Epithelial cell of proximal tubule (primary cell): Measurements from ENCODE around the gene CELA1. TPM values are rescaled to one million over a fixed set of nuclear protein-coding genes. Genes with fewer than 3 reads are reported as not detected.

ENCODE experiments used
- DNase-seq: peaks from one replicate; pipeline ENCODE4 v3.0.0-alpha.2; 2011; ENCODE audit warnings: low read depth
- H3K4me3 ChIP-seq: 2 replicates; pipeline ENCODE4 v1.5.1; 2011; ENCODE audit warnings: low read depth, mild to moderate bottlenecking, low read length
- CTCF ChIP-seq: conservative IDR thresholded peaks from 2 replicates; pipeline ENCODE4 v1.5.1; 2012; ENCODE audit warnings: low read depth, mild to moderate bottlenecking, low read length
- total RNA-seq: library from RNA; depleted of rRNA; stranded (reverse); fragments of >200 nt; gene quantifications from 2 replicates; pipeline ENCODE4 v1.2.3, GENCODE V29; 2015

Gene CELA1
- total RNA-seq, 1 donor from 2014 or later: not detected

- no peak for TF ChIP-seq CTCF
- DNase-seq: no peak
- H3K4me3 ChIP-seq: no peak within 1 kb of the TSS
Observed at GRCh38 chr12:51323966-51324895, 22.2 kb downstream of the CELA1 start, which contains the start of gene BIN2. Gene BIN2 (minus strand): TSS chr12:51324174. CDS start chr12:51324102, 72 bp downstream.

GRCh38 chr12:51323317-51323960 is 23.0 kb downstream of the CELA1 start:
- no peak for TF ChIP-seq CTCF
- no peak overlapping the region for H3K4me3 ChIP-seq
- no peak for DNase-seq

- H3K4me3 ChIP-seq: no peak overlapping the region
- TF ChIP-seq CTCF: no peak
- no peak for DNase-seq
Observed at GRCh38 chr12:51322452-51322851, 24.0 kb downstream of the CELA1 start.

GRCh38 chr12:51321882-51322281 is 24.6 kb downstream of the CELA1 start:
- H3K4me3 ChIP-seq: no peak overlapping the region
- TF ChIP-seq CTCF: no peak
- no peak for DNase-seq

GRCh38 chr12:51320695-51321320 is 25.7 kb downstream of the CELA1 start:
- DNase-seq: no peak
- no peak for TF ChIP-seq CTCF
- H3K4me3 ChIP-seq: no peak overlapping the region

- H3K4me3 ChIP-seq: no peak overlapping the region
- TF ChIP-seq CTCF: no peak
- DNase-seq: no peak
Observed at GRCh38 chr12:51320311-51320694, 26.2 kb downstream of the CELA1 start.
